Measurements from ENCODE around the gene SGTA.
A peak's percentile ranks its signal among the peaks of the same experiment; 100 is the strongest.

The SGTA gene

GRCh38 chr19:2744113-2744512 lies 39.0 kb downstream of the SGTA start:
- TF ChIP-seq, protein P1, sequence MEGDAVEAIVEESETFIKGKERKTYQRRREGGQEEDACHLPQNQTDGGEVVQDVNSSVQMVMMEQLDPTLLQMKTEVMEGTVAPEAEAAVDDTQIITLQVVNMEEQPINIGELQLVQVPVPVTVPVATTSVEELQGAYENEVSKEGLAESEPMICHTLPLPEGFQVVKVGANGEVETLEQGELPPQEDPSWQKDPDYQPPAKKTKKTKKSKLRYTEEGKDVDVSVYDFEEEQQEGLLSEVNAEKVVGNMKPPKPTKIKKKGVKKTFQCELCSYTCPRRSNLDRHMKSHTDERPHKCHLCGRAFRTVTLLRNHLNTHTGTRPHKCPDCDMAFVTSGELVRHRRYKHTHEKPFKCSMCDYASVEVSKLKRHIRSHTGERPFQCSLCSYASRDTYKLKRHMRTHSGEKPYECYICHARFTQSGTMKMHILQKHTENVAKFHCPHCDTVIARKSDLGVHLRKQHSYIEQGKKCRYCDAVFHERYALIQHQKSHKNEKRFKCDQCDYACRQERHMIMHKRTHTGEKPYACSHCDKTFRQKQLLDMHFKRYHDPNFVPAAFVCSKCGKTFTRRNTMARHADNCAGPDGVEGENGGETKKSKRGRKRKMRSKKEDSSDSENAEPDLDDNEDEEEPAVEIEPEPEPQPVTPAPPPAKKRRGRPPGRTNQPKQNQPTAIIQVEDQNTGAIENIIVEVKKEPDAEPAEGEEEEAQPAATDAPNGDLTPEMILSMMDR (conservative IDR thresholded peaks at IDR 0.05; ENCODE audit: low read length) = no peak
- no peak overlapping the region for H3K4me3 ChIP-seq (ENCODE audit: low read length)
- no peak for DNase-seq (ENCODE audit: low read depth)

DNA sequence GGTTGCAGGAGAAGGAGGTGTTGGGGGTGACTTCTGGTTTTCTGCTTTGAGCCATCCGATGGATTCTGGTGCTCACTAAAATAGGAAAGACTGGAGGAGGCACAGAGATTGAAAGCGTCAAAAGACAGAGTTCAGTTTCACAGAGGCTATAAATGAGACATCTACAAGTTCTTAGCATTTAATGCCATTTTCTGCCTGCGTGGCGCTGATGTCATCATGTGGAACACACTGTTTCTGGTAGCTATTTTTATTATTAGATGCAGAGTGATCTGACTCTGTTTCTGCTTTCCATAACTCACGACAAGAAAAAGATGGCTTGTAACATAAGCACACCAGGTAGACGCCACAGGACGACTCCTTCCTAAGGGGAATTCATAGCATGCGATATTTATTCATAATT lies 40.0 kb downstream of the SGTA start:
- H3K4me3 ChIP-seq (ENCODE audit: low read length) = no peak overlapping the region
- DNase-seq (ENCODE audit: low read depth) = no peak
- TF ChIP-seq, protein P1 (conservative IDR thresholded peaks at IDR 0.05; ENCODE audit: low read length) = no peak

DNA sequence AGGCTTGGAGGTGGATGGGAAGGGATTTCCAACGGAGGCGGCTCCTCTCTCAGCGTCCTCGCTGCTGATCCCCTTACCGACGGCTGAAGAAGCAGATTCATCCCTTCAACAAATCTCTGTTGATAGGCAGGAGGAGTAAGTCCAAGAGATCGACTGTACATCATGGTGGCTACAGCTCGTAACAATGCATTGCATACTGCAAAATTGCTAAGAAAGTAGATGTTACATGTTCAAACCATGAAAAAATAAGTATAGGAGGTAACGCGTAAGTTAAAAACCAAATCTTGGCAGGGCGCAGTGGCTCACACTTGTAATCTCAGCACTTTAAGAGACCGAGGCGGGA lies 42.8 kb downstream of the SGTA start:
- no peak for DNase-seq (ENCODE audit: low read depth)
- TF ChIP-seq, protein P1 (conservative IDR thresholded peaks at IDR 0.05; ENCODE audit: low read length) = no peak
- no peak overlapping the region for H3K4me3 ChIP-seq (ENCODE audit: low read length)

- TF ChIP-seq, protein P1 (conservative IDR thresholded peaks at IDR 0.05; ENCODE audit: low read length) = no peak
- DNase-seq (ENCODE audit: low read depth) = peak; percentile 99
- H3K4me3 ChIP-seq (ENCODE audit: low read length) = peak within 1 kb of the TSS; percentile 93
These were observed 43.3 kb downstream of the SGTA start, which contains the start of gene SLC39A3 for GRCh38 chr19:2739602-2740313. TSS of gene SLC39A3 (minus strand) at chr19:2740017. CDS start at chr19:2737257, 2,760 bp downstream.

DNA sequence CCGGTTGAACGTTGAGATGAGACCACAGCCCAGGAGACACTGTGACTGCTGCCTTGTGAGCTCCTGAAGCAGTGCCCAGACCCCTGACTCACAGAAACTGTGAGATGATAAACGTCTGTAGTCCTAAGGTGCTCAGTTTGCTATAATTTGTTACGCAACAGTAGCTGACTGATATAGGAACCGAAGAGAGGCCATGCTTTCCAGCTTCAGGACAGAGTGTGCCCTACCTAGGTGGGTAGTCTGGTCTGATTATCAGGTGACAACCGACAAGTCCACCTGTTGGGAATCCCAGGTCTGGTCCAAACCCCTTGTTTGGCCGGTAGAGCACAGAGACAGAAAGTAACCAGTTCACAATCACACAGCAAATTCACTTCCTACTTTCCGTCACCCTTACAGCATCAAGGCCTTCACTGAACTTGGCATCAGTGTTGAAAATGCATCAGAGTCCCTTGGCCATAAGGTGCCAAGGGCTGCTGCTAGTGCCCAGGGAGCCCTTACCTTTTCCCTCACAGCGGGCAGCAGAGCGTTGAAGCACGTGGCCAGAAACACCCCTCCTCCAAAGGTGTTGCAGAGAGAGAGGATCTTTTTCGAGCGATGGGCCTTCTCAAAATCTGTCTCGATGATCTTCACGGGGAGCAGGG lies 46.4 kb downstream of the SGTA start:
- H3K4me3 ChIP-seq (ENCODE audit: low read length) = no peak overlapping the region
- DNase-seq (ENCODE audit: low read depth) = no peak
- TF ChIP-seq, protein P1 (conservative IDR thresholded peaks at IDR 0.05; ENCODE audit: low read length) = no peak

- no peak for DNase-seq (ENCODE audit: low read depth)
- TF ChIP-seq, protein P1 (conservative IDR thresholded peaks at IDR 0.05; ENCODE audit: low read length) = no peak
- no peak overlapping the region for H3K4me3 ChIP-seq (ENCODE audit: low read length)
These were observed 47.7 kb downstream of the SGTA start for GRCh38 chr19:2735374-2735773.
